ENCODE results near the gene ZNF195. TPM values are rescaled to one million over a fixed set of nuclear protein-coding genes. Genes with fewer than 3 reads are reported as not detected.

ZNF195 gene
- total RNA-seq, 4 donors from 2014 or later, result 12.3 to 37.5 (median 28.5) TPM

DNA sequence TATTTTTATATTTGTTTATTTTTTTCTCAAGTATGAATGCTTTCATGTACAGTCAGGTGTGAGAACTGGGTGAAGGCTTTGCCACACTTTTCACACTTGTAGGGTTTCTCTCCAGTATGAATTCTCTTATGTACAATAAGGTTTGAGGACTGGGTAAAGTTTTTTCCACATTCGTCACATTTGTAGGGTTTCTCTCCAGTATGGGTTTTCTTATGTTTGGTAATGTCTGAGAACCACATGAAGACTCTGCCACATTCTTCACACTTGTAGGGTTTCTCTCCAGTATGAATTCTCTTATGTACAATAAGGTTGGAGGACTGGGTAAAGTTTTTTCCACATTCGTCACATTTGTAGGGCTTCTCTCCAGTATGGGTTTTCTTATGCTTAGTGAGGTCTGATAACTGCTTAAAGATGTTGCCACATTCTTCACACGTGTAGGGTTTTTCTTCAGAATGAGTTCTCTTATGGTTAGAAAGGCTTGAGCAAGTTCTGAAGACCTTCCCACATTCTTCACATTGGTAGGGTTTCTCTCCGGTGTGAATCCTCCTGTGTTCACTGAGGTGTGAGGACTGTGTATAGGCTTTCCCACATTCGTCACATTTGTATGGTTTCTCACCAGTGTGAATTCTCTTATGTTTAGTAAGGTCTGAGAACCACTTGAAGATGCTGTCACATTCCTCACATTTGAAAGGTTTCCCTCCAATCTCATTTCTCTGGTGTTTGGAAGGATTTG, 19.7 kb downstream of the ZNF195 start:
- Histone ChIP-seq H3K27ac (no peak overlapping the region), H3K36me3 (peaks cover 9 to 59% (median 38%) of the 10 kb centered on the region in 4 donors), H3K27me3 (no peaks in the 10 kb centered on the region), H3K4me1 (no peaks in the 10 kb centered on the region), H3K9me3 (peaks cover 73 to 74% of the 10 kb centered on the region in 2 donors), H3K4me3 (no peak overlapping the region)
- TF ChIP-seq EP300 (IDR thresholded peaks at IDR 0.05; ENCODE audit: low read depth) (no peak), CTCF (IDR thresholded peaks at IDR 0.05) (no peak), POLR2AphosphoS5 (IDR thresholded peaks at IDR 0.05) (no peak), POLR2A (IDR thresholded peaks at IDR 0.05) (no peak)
- in situ Hi-C loops (cut with MboI; ENCODE audit: low pct_ligation_motif_present in 1 of 4, low pct_unique_long_range_greater_than_20kb in 1 of 4, low sequenced_read_pairs in 3 of 4) (no loop called here), intact Hi-C loops (cut with DNase I; ENCODE audit: low total_unique reads) (no loop called here)
- 98 to 100% methylated on average over 5 of the region's 5 CpGs for WGBS, 2 donors (ENCODE audit: low coverage in 1 of 2)
- DNase-seq, result no peak

- WGBS, 2 donors (ENCODE audit: low coverage in 1 of 2), result 82 to 88% methylated on average over 6 to 11 of the region's 11 CpGs
- Histone ChIP-seq H3K27me3 (no peaks in the 10 kb centered on the region), H3K9me3 (peaks cover 67 to 68% of the 10 kb centered on the region in 2 donors), H3K4me3 (no peak overlapping the region), H3K27ac (no peak overlapping the region), H3K36me3 (peaks cover 9 to 48% (median 32%) of the 10 kb centered on the region in 4 donors), H3K4me1 (no peaks in the 10 kb centered on the region)
- TF ChIP-seq POLR2A (IDR thresholded peaks at IDR 0.05) (no peak), EP300 (IDR thresholded peaks at IDR 0.05; ENCODE audit: low read depth) (no peak)
- DNase-seq, result no peak
- intact Hi-C loops (cut with DNase I; ENCODE audit: low total_unique reads) (no loop called here), in situ Hi-C loops (cut with MboI; ENCODE audit: low pct_ligation_motif_present in 1 of 4, low pct_unique_long_range_greater_than_20kb in 1 of 4, low sequenced_read_pairs in 3 of 4) (no loop called here)
Measured at GRCh38 chr11:3357994-3358676, 20.8 kb downstream of the ZNF195 start.

DNA sequence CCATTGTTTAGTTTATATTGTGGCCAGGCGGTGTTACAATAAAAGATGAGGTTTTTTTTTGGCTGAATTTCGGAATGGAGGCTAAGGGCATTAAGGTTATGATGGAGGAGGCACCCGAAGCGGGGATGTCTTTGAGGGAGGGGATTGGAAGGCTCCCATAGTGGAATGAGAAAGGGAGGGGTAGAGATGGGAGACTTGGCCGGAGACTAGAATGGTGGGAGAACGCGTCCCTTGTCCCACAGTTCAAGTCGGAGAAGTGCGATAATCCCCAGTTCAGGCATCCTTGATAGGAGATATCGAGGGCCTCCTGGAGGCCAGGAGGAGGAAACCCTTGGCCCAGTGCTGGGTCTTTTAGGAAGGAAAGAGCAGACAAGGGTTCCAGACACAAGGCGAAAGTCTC, 21.6 kb downstream of the ZNF195 start:
- no peaks in the 10 kb centered on the region for H3K27me3 ChIP-seq
- no peak overlapping the region for H3K27ac ChIP-seq
- no peak overlapping the region for H3K4me3 ChIP-seq
- peaks cover 9 to 40% (median 28%) of the 10 kb centered on the region in 4 donors for H3K36me3 ChIP-seq
- DNase-seq, result no peak
- 92 to 94% methylated on average over 11 of the region's 11 CpGs for WGBS, 2 donors (ENCODE audit: low coverage in 1 of 2)
- intact Hi-C loops (cut with DNase I; ENCODE audit: low total_unique reads) (no loop called here), in situ Hi-C loops (cut with MboI; ENCODE audit: low pct_ligation_motif_present in 1 of 4, low pct_unique_long_range_greater_than_20kb in 1 of 4, low sequenced_read_pairs in 3 of 4) (no loop called here)
- TF ChIP-seq POLR2AphosphoS5 (IDR thresholded peaks at IDR 0.05), result no peak
- TF ChIP-seq EP300 (IDR thresholded peaks at IDR 0.05; ENCODE audit: low read depth), result no peak
- no peak for TF ChIP-seq CTCF (IDR thresholded peaks at IDR 0.05)
- TF ChIP-seq POLR2A (IDR thresholded peaks at IDR 0.05), result no peak
- H3K4me1 ChIP-seq, result no peaks in the 10 kb centered on the region
- peaks cover 59 to 61% of the 10 kb centered on the region in 2 donors for H3K9me3 ChIP-seq

DNA sequence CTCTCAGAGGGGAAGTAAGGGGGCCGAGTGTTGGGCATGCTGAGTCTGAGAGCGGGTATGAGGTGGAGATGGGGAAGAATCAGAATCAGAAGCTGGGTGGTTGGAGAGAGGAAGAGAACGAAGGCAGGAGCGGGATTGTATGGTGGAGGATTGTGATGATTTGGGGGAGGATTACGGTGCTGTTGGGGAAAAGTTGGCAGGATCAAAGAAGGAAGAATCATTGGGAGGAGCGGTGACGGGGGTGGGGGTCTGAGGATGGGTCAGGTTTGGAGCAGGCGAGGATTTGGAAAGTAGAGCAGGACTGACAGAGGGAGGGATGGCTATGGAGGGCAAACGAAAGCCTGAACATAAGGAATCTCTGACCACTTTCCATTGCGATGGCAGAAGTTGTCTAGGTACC, 22.1 kb downstream of the ZNF195 start:
- peaks cover 9 to 35% (median 25%) of the 10 kb centered on the region in 4 donors for H3K36me3 ChIP-seq
- in situ Hi-C loops (cut with MboI; ENCODE audit: low pct_ligation_motif_present in 1 of 4, low pct_unique_long_range_greater_than_20kb in 1 of 4, low sequenced_read_pairs in 3 of 4), result no loop called here
- peaks cover 55 to 57% of the 10 kb centered on the region in 2 donors for H3K9me3 ChIP-seq
- no peak for DNase-seq
- no peak for TF ChIP-seq CTCF (IDR thresholded peaks at IDR 0.05)
- no peaks in the 10 kb centered on the region for H3K4me1 ChIP-seq
- no peak overlapping the region for H3K27ac ChIP-seq
- intact Hi-C loops (cut with DNase I; ENCODE audit: low total_unique reads), result no loop called here
- WGBS, 2 donors (ENCODE audit: low coverage in 1 of 2), result 96 to 97% methylated on average over 10 of the region's 10 CpGs
- H3K4me3 ChIP-seq, result no peak overlapping the region
- H3K27me3 ChIP-seq, result no peaks in the 10 kb centered on the region
